ENCODE measurements around the gene ASB11.

DNA sequence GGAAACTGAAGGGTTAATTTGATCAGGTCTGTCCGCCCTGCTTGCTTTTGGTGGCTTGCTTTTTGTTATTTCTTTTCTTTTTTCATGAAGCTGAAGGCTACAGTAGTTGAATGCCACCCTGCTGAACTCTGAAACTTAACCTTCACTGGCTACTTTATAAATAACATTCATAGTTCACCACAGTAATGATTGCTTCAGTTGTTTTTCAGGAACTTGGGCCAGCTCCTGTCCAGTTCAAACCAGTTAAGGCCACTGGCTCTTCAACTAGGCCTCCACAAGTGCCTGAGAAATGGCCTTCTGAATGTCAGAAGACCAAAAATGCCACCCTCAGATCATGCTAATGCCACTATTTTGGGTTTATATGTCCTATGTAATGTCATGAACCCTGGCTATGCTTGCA, 37.8 kb downstream of the ASB11 start:
- TF ChIP-seq CTCF (IDR thresholded peaks at IDR 0.05), result no peak
- no peak for TF ChIP-seq POLR2A (IDR thresholded peaks at IDR 0.05)
